ENCODE results near the gene YTHDC2. TPM values are rescaled to one million over a fixed set of nuclear protein-coding genes. Genes with fewer than 3 reads are reported as not detected.
"Not testable (repeated sequence)": the region's sequence is repeated elsewhere in the genome, so short reads cannot be mapped to it uniquely, and the experiment has no call there.

The YTHDC2 gene
- total and polyA plus RNA-seq, 2 donors, result 10.2 to 16.7 TPM

DNA sequence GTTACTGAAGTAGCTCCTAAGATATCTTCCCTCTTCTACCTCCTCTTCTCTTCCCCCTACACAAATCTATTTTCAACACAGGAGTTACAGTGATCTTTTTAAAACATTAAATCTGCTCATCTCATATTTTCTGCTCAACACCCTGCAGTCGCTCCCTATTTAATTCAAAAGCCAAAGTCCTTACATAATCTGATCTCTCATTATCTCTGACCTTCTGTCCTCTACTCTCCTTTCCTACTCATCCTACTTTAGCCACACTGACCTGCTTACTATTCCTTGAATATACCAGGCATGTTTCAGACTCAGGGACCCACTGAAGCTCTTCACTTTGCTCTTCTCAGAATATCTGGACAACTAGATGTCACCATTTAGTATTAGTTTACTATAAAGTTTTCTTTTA lies 87.9 kb downstream of the YTHDC2 start:
- DNase-seq (ENCODE audit: low read depth in 6 of 9, low spot score in 9 of 9), result no peak
- no peak overlapping the region for H3K27ac ChIP-seq (ENCODE audit: low read depth in 1 of 2, low read length in 1 of 2)
- H3K9me3 ChIP-seq (ENCODE audit: control insufficient read depth in 2 of 2, insufficient read depth in 1 of 2, low read length in 1 of 2), result no peaks in the 10 kb centered on the region
- peaks cover 0 to 4% of the 10 kb centered on the region in 2 donors for H3K27me3 ChIP-seq (ENCODE audit: control insufficient read depth in 2 of 2, insufficient read depth in 1 of 2, low read length in 1 of 2)
- no peak overlapping the region for H3K4me3 ChIP-seq (ENCODE audit: low read length in 2 of 2)
- no peaks in the 10 kb centered on the region for H3K36me3 ChIP-seq (ENCODE audit: control insufficient read depth in 2 of 2, insufficient read depth in 2 of 2, low read length in 1 of 2)
- H3K4me1 ChIP-seq (ENCODE audit: control insufficient read depth in 2 of 2, insufficient read depth in 2 of 2, low read length in 2 of 2), result no peaks in the 10 kb centered on the region
- WGBS, result 95% methylated on average over 1 of the region's 1 CpG

DNA sequence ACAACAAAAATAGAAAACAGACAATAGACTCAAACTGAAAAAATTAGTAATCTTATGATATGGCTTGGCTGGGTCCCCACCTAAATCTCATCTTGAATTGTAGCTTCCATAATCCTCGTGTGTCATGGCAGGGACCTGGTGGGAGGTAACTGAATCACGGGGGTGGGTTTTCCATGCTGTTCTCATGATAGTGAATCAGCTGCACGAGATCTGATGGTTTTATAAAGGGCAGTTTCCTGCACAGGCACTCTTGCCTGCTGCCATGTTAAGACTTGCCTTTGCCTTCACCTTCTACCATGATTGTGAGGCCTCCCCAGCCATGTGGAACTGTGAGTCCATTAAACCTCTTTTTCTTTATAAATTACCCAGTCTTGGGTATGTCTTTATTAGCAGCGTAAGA lies 89.8 kb downstream of the YTHDC2 start:
- not testable (repeated sequence) for H3K4me1 ChIP-seq (ENCODE audit: control insufficient read depth in 2 of 2, insufficient read depth in 2 of 2, low read length in 2 of 2); H3K36me3 ChIP-seq (ENCODE audit: control insufficient read depth in 2 of 2, insufficient read depth in 2 of 2, low read length in 1 of 2); H3K27ac ChIP-seq (ENCODE audit: low read depth in 1 of 2, low read length in 1 of 2); H3K27me3 ChIP-seq (ENCODE audit: control insufficient read depth in 2 of 2, insufficient read depth in 1 of 2, low read length in 1 of 2); H3K9me3 ChIP-seq (ENCODE audit: control insufficient read depth in 2 of 2, insufficient read depth in 1 of 2, low read length in 1 of 2); DNase-seq (ENCODE audit: low read depth in 6 of 9, low spot score in 9 of 9); H3K4me3 ChIP-seq (ENCODE audit: low read length in 2 of 2)
- 91% methylated on average over 4 of the region's 4 CpGs for WGBS

DNA sequence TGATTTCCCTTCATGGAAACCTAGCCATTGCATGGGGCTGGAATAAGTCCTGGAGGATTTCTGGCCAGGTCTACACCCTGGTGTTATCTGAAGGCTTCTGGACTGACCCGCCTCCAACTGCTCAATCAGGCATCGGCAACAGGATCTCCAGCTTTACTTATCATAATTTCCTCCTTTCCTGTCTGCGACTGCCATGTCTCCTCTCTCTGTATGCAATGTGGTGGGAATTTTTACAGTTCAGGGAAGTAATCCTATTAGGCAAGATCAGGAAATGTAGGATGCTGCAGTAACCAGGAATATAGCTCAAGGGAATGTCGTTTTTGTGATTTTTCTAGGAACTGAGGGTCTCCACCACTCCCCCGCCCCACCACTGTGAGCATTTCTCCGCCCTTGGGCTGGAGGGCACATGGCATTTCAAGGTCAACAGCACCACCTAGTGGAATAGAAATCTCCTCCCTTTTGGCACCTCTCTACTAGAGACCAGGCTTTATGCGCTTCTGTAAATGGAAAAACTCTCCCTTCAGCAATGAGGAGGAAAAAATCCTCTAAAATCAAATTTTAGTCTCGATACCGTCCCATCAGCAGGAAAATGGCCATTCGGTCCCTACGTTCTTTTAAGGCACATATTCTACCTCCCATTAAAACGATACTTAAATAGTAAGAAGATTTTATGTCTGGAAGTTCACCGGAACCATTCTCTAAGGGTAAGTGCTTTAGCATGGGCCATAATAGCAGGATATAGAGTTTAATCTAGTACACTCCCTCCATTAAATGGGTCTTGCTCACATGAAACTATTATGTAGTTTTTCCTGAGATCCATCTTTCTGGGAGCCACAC lies 93.0 kb downstream of the YTHDC2 start:
- Histone ChIP-seq H3K27ac (ENCODE audit: low read depth in 1 of 2, low read length in 1 of 2) (no peak overlapping the region), H3K4me3 (ENCODE audit: low read length in 2 of 2) (no peak overlapping the region), H3K27me3 (ENCODE audit: control insufficient read depth in 2 of 2, insufficient read depth in 1 of 2, low read length in 1 of 2) (peaks cover 0 to 4% of the 10 kb centered on the region in 2 donors), H3K36me3 (ENCODE audit: control insufficient read depth in 2 of 2, insufficient read depth in 2 of 2, low read length in 1 of 2) (no peaks in the 10 kb centered on the region), H3K4me1 (ENCODE audit: control insufficient read depth in 2 of 2, insufficient read depth in 2 of 2, low read length in 2 of 2) (no peaks in the 10 kb centered on the region), H3K9me3 (ENCODE audit: control insufficient read depth in 2 of 2, insufficient read depth in 1 of 2, low read length in 1 of 2) (no peaks in the 10 kb centered on the region)
- WGBS, result 36% methylated on average over 13 of the region's 13 CpGs
- peak in 6 of 9 donors; percentile 26 to 64 (median 38) for DNase-seq (ENCODE audit: low read depth in 6 of 9, low spot score in 9 of 9)

DNA sequence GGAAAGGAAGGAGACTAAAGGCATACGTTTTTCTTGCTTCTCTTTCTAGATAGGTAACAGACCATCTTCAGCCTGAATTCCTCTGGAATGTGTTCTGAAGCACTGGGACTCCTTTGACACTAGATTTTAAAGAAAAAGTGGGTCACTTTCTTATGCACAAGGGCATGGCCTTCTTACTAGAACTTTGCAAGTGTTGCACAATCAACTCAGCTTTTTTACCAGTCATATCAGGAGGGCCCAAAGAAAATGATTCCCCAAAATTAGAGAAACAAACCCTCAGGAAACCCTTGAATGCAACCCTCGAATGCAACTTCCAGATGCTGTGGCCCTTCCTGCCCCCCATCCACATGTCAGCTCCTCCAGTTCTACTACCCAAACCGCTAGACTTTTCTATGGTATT lies 93.9 kb downstream of the YTHDC2 start:
- Histone ChIP-seq H3K27me3 (ENCODE audit: control insufficient read depth in 2 of 2, insufficient read depth in 1 of 2, low read length in 1 of 2) (peaks cover 0 to 4% of the 10 kb centered on the region in 2 donors), H3K4me1 (ENCODE audit: control insufficient read depth in 2 of 2, insufficient read depth in 2 of 2, low read length in 2 of 2) (no peaks in the 10 kb centered on the region), H3K4me3 (ENCODE audit: low read length in 2 of 2) (no peak overlapping the region), H3K27ac (ENCODE audit: low read depth in 1 of 2, low read length in 1 of 2) (no peak overlapping the region), H3K36me3 (ENCODE audit: control insufficient read depth in 2 of 2, insufficient read depth in 2 of 2, low read length in 1 of 2) (no peaks in the 10 kb centered on the region), H3K9me3 (ENCODE audit: control insufficient read depth in 2 of 2, insufficient read depth in 1 of 2, low read length in 1 of 2) (no peaks in the 10 kb centered on the region)
- DNase-seq (ENCODE audit: low read depth in 6 of 9, low spot score in 9 of 9), result no peak
- WGBS, result 81% methylated on average over 3 of the region's 3 CpGs

DNA sequence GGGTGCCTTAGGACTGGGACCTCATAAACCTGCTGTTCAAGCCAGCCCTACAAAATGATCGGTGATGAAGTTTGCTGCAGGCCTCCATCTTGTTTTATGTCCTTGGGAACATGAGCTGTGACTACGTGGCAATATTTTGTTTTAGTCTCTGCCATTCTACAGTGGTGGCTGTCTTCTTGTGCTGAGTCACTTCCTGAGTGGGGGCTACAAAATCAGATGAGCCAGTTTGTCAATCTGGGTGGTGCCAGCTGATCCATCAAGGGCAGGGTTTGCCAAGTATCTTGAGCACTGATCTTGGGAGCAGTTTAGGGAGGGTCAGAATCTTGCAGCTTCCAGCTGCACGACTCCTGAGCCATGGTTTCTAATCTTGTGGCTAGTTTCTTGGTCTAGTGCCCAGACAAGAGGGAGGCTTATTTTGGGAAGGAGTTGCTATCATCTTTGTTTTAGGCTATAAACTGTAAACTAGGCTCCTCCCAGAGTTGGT lies 94.7 kb downstream of the YTHDC2 start:
- Histone ChIP-seq H3K9me3 (ENCODE audit: control insufficient read depth in 2 of 2, insufficient read depth in 1 of 2, low read length in 1 of 2) (no peaks in the 10 kb centered on the region), H3K4me1 (ENCODE audit: control insufficient read depth in 2 of 2, insufficient read depth in 2 of 2, low read length in 2 of 2) (no peaks in the 10 kb centered on the region), H3K4me3 (ENCODE audit: low read length in 2 of 2) (no peak overlapping the region), H3K36me3 (ENCODE audit: control insufficient read depth in 2 of 2, insufficient read depth in 2 of 2, low read length in 1 of 2) (no peaks in the 10 kb centered on the region), H3K27ac (ENCODE audit: low read depth in 1 of 2, low read length in 1 of 2) (no peak overlapping the region), H3K27me3 (ENCODE audit: control insufficient read depth in 2 of 2, insufficient read depth in 1 of 2, low read length in 1 of 2) (peaks cover 0 to 4% of the 10 kb centered on the region in 2 donors)
- no peak for DNase-seq (ENCODE audit: low read depth in 6 of 9, low spot score in 9 of 9)
- WGBS, result 50% methylated on average over 3 of the region's 3 CpGs

DNA sequence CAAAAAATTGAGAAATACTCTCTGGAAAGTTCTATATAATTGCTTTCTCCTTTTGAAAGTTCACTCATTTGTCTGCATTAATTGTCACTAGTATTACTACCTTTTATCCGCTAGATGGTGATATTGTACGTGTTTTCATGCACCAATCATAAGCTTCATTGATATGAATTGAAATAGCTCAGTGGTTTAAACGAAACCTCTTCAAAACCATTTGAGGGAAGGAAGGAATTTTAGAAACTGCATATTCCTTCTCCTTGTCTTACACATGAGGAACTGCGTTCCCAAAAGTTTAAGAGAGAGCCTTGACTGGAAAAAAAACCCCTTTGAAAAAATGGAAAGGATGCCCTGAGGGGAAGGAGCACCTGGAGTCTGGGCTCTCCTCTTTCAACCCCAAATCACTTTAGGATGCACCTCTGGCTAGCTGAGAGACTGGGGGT lies 98.6 kb downstream of the YTHDC2 start:
- H3K4me1 ChIP-seq (ENCODE audit: control insufficient read depth in 2 of 2, insufficient read depth in 2 of 2, low read length in 2 of 2), result no peaks in the 10 kb centered on the region
- no peaks in the 10 kb centered on the region for H3K27me3 ChIP-seq (ENCODE audit: control insufficient read depth in 2 of 2, insufficient read depth in 1 of 2, low read length in 1 of 2)
- peak in 4 of 9 donors; percentile 14 to 49 (median 20) for DNase-seq (ENCODE audit: low read depth in 6 of 9, low spot score in 9 of 9)
- H3K4me3 ChIP-seq (ENCODE audit: low read length in 2 of 2), result no peak overlapping the region
- no peak overlapping the region for H3K27ac ChIP-seq (ENCODE audit: low read depth in 1 of 2, low read length in 1 of 2)
- H3K9me3 ChIP-seq (ENCODE audit: control insufficient read depth in 2 of 2, insufficient read depth in 1 of 2, low read length in 1 of 2), result peaks cover 0 to 1% of the 10 kb centered on the region in 2 donors
- 5% methylated on average over 4 of the region's 4 CpGs for WGBS
- no peaks in the 10 kb centered on the region for H3K36me3 ChIP-seq (ENCODE audit: control insufficient read depth in 2 of 2, insufficient read depth in 2 of 2, low read length in 1 of 2)

DNA sequence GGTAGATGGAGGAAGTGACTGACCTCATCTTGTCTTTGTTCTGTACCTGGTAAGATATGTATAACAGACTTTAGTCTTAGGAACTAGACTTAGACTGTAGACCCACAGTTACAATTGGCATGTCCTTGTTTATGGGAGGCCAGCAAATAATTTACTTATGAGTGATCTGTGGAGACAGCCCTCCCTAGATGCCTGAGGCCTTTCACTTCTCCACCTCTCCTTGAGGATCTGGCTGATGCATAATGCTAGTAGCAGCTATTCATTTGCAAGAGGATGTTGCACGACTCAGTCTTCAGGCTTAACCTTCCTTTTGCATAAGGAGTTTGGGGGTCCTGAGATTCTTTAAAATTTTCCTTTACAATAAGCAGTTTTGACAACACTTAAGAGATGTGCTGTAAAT lies 100.7 kb downstream of the YTHDC2 start:
- WGBS, result 59% methylated on average over 1 of the region's 1 CpG
- Histone ChIP-seq H3K36me3 (ENCODE audit: control insufficient read depth in 2 of 2, insufficient read depth in 2 of 2, low read length in 1 of 2) (no peaks in the 10 kb centered on the region), H3K9me3 (ENCODE audit: control insufficient read depth in 2 of 2, insufficient read depth in 1 of 2, low read length in 1 of 2) (peaks cover 0 to 7% of the 10 kb centered on the region in 2 donors), H3K27ac (ENCODE audit: low read depth in 1 of 2, low read length in 1 of 2) (no peak overlapping the region), H3K27me3 (ENCODE audit: control insufficient read depth in 2 of 2, insufficient read depth in 1 of 2, low read length in 1 of 2) (no peaks in the 10 kb centered on the region), H3K4me3 (ENCODE audit: low read length in 2 of 2) (no peak overlapping the region), H3K4me1 (ENCODE audit: control insufficient read depth in 2 of 2, insufficient read depth in 2 of 2, low read length in 2 of 2) (no peaks in the 10 kb centered on the region)
- DNase-seq (ENCODE audit: low read depth in 6 of 9, low spot score in 9 of 9), result no peak

DNA sequence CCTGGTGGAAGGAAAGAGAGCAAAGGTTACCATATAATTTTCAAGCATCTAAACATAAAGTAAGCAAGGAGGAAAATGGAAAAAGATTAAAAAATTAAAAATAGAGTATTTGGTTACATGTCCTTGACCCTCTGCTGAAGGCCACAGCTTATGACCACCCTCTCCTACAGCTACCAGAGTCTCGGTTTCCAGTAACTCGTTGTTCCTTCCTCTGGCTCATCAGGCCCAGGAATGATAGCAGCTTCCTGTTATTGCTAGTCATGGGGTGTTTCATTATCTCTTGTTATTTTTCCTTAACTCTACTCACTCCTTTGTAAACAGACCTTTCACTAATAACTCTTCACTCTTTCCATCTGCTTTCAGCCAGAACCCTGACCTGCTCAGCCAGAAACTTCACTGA lies 102.2 kb downstream of the YTHDC2 start:
- Histone ChIP-seq H3K4me3 (ENCODE audit: low read length in 2 of 2) (no peak overlapping the region), H3K36me3 (ENCODE audit: control insufficient read depth in 2 of 2, insufficient read depth in 2 of 2, low read length in 1 of 2) (no peaks in the 10 kb centered on the region), H3K27ac (ENCODE audit: low read depth in 1 of 2, low read length in 1 of 2) (no peak overlapping the region), H3K9me3 (ENCODE audit: control insufficient read depth in 2 of 2, insufficient read depth in 1 of 2, low read length in 1 of 2) (peaks cover 0 to 7% of the 10 kb centered on the region in 2 donors), H3K4me1 (ENCODE audit: control insufficient read depth in 2 of 2, insufficient read depth in 2 of 2, low read length in 2 of 2) (no peaks in the 10 kb centered on the region), H3K27me3 (ENCODE audit: control insufficient read depth in 2 of 2, insufficient read depth in 1 of 2, low read length in 1 of 2) (no peaks in the 10 kb centered on the region)
- 59% methylated on average over 2 of the region's 2 CpGs for WGBS
- DNase-seq (ENCODE audit: low read depth in 6 of 9, low spot score in 9 of 9), result no peak

DNA sequence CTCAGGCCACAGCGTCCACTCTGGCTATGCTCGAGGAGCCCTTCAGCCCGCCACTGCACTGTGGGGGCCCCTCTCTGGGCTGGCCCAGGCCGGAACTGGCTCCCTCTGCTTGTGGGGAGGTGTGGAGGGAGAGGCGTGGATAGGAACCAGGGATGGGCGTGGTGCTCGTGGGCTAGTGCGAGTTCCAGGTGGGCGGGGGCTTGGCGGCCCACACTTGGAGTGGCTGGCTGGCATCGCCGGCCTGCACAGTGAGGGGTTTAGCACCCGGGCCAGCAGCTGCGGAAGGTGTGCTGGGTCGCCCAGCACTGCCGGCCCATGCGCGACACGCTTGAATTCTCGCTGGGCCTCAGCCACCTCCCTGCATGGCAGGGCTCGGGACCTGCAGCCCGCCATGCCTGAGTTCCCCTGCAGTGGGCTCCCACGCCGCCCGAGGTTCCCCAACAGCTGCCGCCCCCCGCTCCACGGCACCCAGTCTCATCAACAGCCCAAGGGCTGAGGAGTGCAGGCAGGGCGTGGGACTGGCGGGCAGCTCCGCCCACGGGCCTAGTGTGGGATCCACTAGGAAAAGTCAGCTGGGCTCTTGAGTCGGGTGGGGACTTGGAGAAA lies 103.8 kb downstream of the YTHDC2 start:
- H3K27me3 ChIP-seq (ENCODE audit: control insufficient read depth in 2 of 2, insufficient read depth in 1 of 2, low read length in 1 of 2), result no peaks in the 10 kb centered on the region
- no peak overlapping the region for H3K27ac ChIP-seq (ENCODE audit: low read depth in 1 of 2, low read length in 1 of 2)
- H3K36me3 ChIP-seq (ENCODE audit: control insufficient read depth in 2 of 2, insufficient read depth in 2 of 2, low read length in 1 of 2), result no peaks in the 10 kb centered on the region
- H3K4me1 ChIP-seq (ENCODE audit: control insufficient read depth in 2 of 2, insufficient read depth in 2 of 2, low read length in 2 of 2), result no peaks in the 10 kb centered on the region
- DNase-seq (ENCODE audit: low read depth in 6 of 9, low spot score in 9 of 9), result no peak
- WGBS, result 97% methylated on average over 33 of the region's 33 CpGs
- H3K4me3 ChIP-seq (ENCODE audit: low read length in 2 of 2), result no peak overlapping the region
- peaks cover 0 to 7% of the 10 kb centered on the region in 2 donors for H3K9me3 ChIP-seq (ENCODE audit: control insufficient read depth in 2 of 2, insufficient read depth in 1 of 2, low read length in 1 of 2)
